C4-2B (cell line): Measurements from ENCODE around the gene PSORS1C2.

Source experiments
- ZFX ChIP-seq: fragments of 450-650 bp; IDR thresholded peaks from 2 replicates; pipeline ENCODE4 v1.6.1; 2017
- TF ChIP-seq, protein P1 (sequence below): fragments of 450-650 bp; conservative IDR thresholded peaks from 2 replicates; pipeline ENCODE4 v1.5.1; 2017; ENCODE audit warnings: mild to moderate bottlenecking

DNA sequence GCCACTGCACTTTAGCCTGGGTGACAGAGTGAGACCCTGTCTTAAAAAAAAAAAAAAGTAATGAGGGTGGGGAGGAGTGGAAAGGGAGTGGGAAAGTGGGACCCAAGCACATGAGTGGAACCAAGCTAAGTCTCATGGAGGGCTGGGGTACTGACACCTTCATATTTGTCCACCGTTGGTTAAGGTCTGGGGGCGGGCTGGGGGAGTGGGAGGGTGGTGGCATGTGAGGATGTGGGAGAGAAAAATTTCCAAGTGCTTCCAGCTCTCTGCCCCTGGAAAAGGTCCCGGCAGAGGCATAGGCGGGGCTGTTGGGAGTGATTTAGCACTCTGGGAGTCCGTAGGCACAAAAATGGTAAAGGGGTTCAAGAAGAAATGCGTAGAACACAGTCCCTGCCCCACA, 6.1 kb downstream of the PSORS1C2 start:
- TF ChIP-seq, protein P1, sequence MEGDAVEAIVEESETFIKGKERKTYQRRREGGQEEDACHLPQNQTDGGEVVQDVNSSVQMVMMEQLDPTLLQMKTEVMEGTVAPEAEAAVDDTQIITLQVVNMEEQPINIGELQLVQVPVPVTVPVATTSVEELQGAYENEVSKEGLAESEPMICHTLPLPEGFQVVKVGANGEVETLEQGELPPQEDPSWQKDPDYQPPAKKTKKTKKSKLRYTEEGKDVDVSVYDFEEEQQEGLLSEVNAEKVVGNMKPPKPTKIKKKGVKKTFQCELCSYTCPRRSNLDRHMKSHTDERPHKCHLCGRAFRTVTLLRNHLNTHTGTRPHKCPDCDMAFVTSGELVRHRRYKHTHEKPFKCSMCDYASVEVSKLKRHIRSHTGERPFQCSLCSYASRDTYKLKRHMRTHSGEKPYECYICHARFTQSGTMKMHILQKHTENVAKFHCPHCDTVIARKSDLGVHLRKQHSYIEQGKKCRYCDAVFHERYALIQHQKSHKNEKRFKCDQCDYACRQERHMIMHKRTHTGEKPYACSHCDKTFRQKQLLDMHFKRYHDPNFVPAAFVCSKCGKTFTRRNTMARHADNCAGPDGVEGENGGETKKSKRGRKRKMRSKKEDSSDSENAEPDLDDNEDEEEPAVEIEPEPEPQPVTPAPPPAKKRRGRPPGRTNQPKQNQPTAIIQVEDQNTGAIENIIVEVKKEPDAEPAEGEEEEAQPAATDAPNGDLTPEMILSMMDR = no peak
- no peak for TF ChIP-seq ZFX
